H9 (cell line): ENCODE measurements around the gene IKZF1. TPM values are rescaled to one million over a fixed set of nuclear protein-coding genes. Genes with fewer than 3 reads are reported as not detected.

Experiments used
- DNase-seq: peaks from one replicate; pipeline ENCODE4 v3.0.0-alpha.2; 2017
- H2AFZ ChIP-seq: one replicate; pipeline ENCODE4 v1.6.1; 2013; ENCODE audit warnings: mild to moderate bottlenecking, low read length, control low read depth, moderate library complexity
- H2AK5ac ChIP-seq: 2 replicates; pipeline ENCODE4 v1.6.1; 2013; ENCODE audit warnings: low read length, control low read depth, mixed read lengths; ENCODE audit not compliant: insufficient read length
- H2BK120ac ChIP-seq: one replicate; pipeline ENCODE4 v1.6.1; 2013; ENCODE audit warnings: low read depth, mild to moderate bottlenecking, low read length, control low read depth, inconsistent platforms; ENCODE audit not compliant: poor library complexity, severe bottlenecking
- H2BK12ac ChIP-seq: 2 replicates; pipeline ENCODE4 v1.6.1; 2013; ENCODE audit warnings: low read length, control low read depth, mixed read lengths, low read depth; ENCODE audit not compliant: insufficient read length
- H2BK15ac ChIP-seq: 2 replicates; pipeline ENCODE4 v1.6.1; 2013; ENCODE audit warnings: low read depth, low read length, control low read depth
- H2BK20ac ChIP-seq: one replicate; pipeline ENCODE4 v1.6.1; 2013; ENCODE audit warnings: low read depth, mild to moderate bottlenecking, low read length, control low read depth, inconsistent platforms; ENCODE audit not compliant: poor library complexity, severe bottlenecking
- H2BK5ac ChIP-seq: 2 replicates; pipeline ENCODE4 v1.6.1; 2013; ENCODE audit warnings: low read length, control low read depth, mixed read lengths; ENCODE audit not compliant: insufficient read length
- H3K14ac ChIP-seq: 2 replicates; pipeline ENCODE4 v1.6.1; 2013; ENCODE audit warnings: low read length, control low read depth; ENCODE audit not compliant: insufficient read depth
- H3K18ac ChIP-seq: 2 replicates; pipeline ENCODE4 v1.6.1; 2013; ENCODE audit warnings: low read depth, mild to moderate bottlenecking, mixed read lengths, low read length, control low read depth; ENCODE audit not compliant: insufficient read length
- H3K23ac ChIP-seq: 2 replicates; pipeline ENCODE4 v1.6.1; 2013; ENCODE audit warnings: low read length, control low read depth, mixed read lengths, low read depth; ENCODE audit not compliant: insufficient read length
- H3K23me2 ChIP-seq: 2 replicates; pipeline ENCODE4 v1.6.1; 2013; ENCODE audit warnings: low read depth, mild to moderate bottlenecking, mixed read lengths, low read length, control low read depth; ENCODE audit not compliant: insufficient read length, poor library complexity, severe bottlenecking
- H3K27ac ChIP-seq: 2 replicates; pipeline ENCODE4 v1.5.1; 2013; ENCODE audit warnings: low read length, control low read depth, mixed read lengths, low read depth; ENCODE audit not compliant: insufficient read length
- H3K27me3 ChIP-seq: 2 replicates; pipeline ENCODE4 v1.6.1; 2013; ENCODE audit warnings: low read length, control low read depth, inconsistent platforms; ENCODE audit not compliant: insufficient read depth
- H3K4ac ChIP-seq: 2 replicates; pipeline ENCODE4 v1.6.1; 2013; ENCODE audit warnings: low read depth, mild to moderate bottlenecking, control low read depth, inconsistent platforms, low read length, moderate library complexity
- H3K4me1 ChIP-seq: 2 replicates; pipeline ENCODE4 v1.6.1; 2013; ENCODE audit warnings: low read length, control low read depth, inconsistent platforms; ENCODE audit not compliant: insufficient read depth
- H3K4me2 ChIP-seq: 2 replicates; pipeline ENCODE4 v1.6.1; 2013; ENCODE audit warnings: low read length, control low read depth, mixed read lengths; ENCODE audit not compliant: insufficient read length, insufficient read depth
- H3K56ac ChIP-seq: 2 replicates; pipeline ENCODE4 v1.6.1; 2013; ENCODE audit warnings: low read depth, mild to moderate bottlenecking, mixed read lengths, low read length, control low read depth; ENCODE audit not compliant: insufficient read length
- H3K79me1 ChIP-seq: 2 replicates; pipeline ENCODE4 v1.6.1; 2013; ENCODE audit warnings: low read depth, mild to moderate bottlenecking, moderate library complexity, low read length, control low read depth, inconsistent platforms; ENCODE audit not compliant: insufficient read depth, poor library complexity, severe bottlenecking
- H3K79me2 ChIP-seq: 2 replicates; pipeline ENCODE4 v1.6.1; 2013; ENCODE audit warnings: low read length, control low read depth, inconsistent platforms; ENCODE audit not compliant: insufficient read depth
- H3K9ac ChIP-seq: 2 replicates; pipeline ENCODE4 v1.6.1; 2013; ENCODE audit warnings: low read length, control low read depth, mixed read lengths; ENCODE audit not compliant: insufficient read length; ENCODE audit errors: extremely low read depth
- H3K9me3 ChIP-seq: one replicate; pipeline ENCODE4 v1.6.1; 2013; ENCODE audit warnings: low read depth, low read length, inconsistent platforms; ENCODE audit not compliant: control insufficient read depth
- H3T11ph ChIP-seq: one replicate; pipeline ENCODE4 v1.6.1; 2013; ENCODE audit warnings: mild to moderate bottlenecking, low read length, control low read depth, inconsistent platforms
- H4K20me1 ChIP-seq: one replicate; pipeline ENCODE4 v1.6.1; 2013; ENCODE audit not compliant: control insufficient read depth, insufficient read length, insufficient read depth
- H4K5ac ChIP-seq: 2 replicates; pipeline ENCODE4 v1.6.1; 2013; ENCODE audit warnings: low read depth, mild to moderate bottlenecking, mixed read lengths, low read length, control low read depth; ENCODE audit not compliant: insufficient read length
- H4K8ac ChIP-seq: replicated peaks from 2 replicates; pipeline ENCODE4 v1.6.1; 2013; ENCODE audit warnings: low read length, control low read depth, mixed read lengths, low read depth; ENCODE audit not compliant: insufficient read length
- H4K91ac ChIP-seq: 2 replicates; pipeline ENCODE4 v1.6.1; 2013; ENCODE audit warnings: low read depth, mild to moderate bottlenecking, moderate library complexity, mixed read lengths, low read length, control low read depth; ENCODE audit not compliant: insufficient read length
- H3K27ac Mint-ChIP-seq, 3 experiments: 2 replicates in 2 of 3; 3 replicates in 1 of 3; pipeline ENCODE4 v1.8.0; 2020 to 2021; ENCODE audit warnings: mixed read lengths in 3 of 3, mild to moderate bottlenecking in 1 of 3, moderate library complexity in 1 of 3
- H3K27me3 Mint-ChIP-seq: 2 replicates; pipeline ENCODE4 v1.8.0; 2021; ENCODE audit warnings: low read depth, mild to moderate bottlenecking, moderate library complexity, mixed read lengths
- H3K36me3 Mint-ChIP-seq, 3 experiments: 2 replicates in 2 of 3; 3 replicates in 1 of 3; pipeline ENCODE4 v1.8.0; 2020 to 2021; ENCODE audit warnings: low read depth in 3 of 3, mixed read lengths in 3 of 3; ENCODE audit not compliant: insufficient read depth in 1 of 3
- H3K4me1 Mint-ChIP-seq, 2 experiments: 2 replicates each; pipeline ENCODE4 v1.8.0; 2020; ENCODE audit warnings: mixed read lengths in 2 of 2
- H3K4me3 Mint-ChIP-seq, 2 experiments: 2 replicates in 1 of 2; 3 replicates in 1 of 2; pipeline ENCODE4 v1.8.0; 2020 to 2021; ENCODE audit warnings: mild to moderate bottlenecking in 2 of 2, mixed read lengths in 2 of 2, moderate library complexity in 1 of 2
- H3K9me3 Mint-ChIP-seq, 2 experiments: 2 replicates in 1 of 2; 3 replicates in 1 of 2; pipeline ENCODE4 v1.8.0; 2020; ENCODE audit warnings: mild to moderate bottlenecking in 2 of 2, mixed read lengths in 2 of 2, moderate library complexity in 1 of 2
- WGBS: extraction: QIAGEN DNeasy Blood & Tissue Kit; methylation state at CpG from one replicate; pipeline ENCODE4 v1.1.7; 2013; ENCODE audit warnings: missing lambda C conversion rate, low lambda C conversion rate, mixed read lengths; ENCODE audit not compliant: insufficient read length; ENCODE audit errors: extremely low coverage; 5-methylcytosine and 5-hydroxymethylcytosine counted together
- total RNA-seq: library from RNA; stranded (reverse); gene quantifications from 2 replicates; pipeline ENCODE4 v1.2.1, GENCODE V29; 2021
- TF ChIP-seq, protein P1 (sequence below): fragments of 200-600 bp; sonication (generic); conservative IDR thresholded peaks from 3 replicates; pipeline ENCODE4 v1.8.0; 2021; ENCODE audit warnings: antibody characterized with exemption, mild to moderate bottlenecking

Gene IKZF1
- total RNA-seq, 1 experiment from 2014 or later: 0.98 TPM

GRCh38 chr7:50411332-50411731, 106.8 kb downstream of the IKZF1 start:
- Histone ChIP-seq H4K91ac (no peak overlapping the region), H4K5ac (no peak overlapping the region), H3K14ac (no peak overlapping the region), H3K27me3 (no peaks in the 10 kb centered on the region), H3K18ac (no peak overlapping the region), H4K8ac (no peak overlapping the region), H3K56ac (no peak overlapping the region), H2AFZ (no peak overlapping the region), H3K9ac (no peak overlapping the region), H4K20me1 (no peaks in the 10 kb centered on the region), H2AK5ac (no peak overlapping the region), H2BK20ac (no peak overlapping the region), H3K9me3 (no peaks in the 10 kb centered on the region), H3K4me1 (no peaks in the 10 kb centered on the region), H3K79me1 (no peaks in the 10 kb centered on the region), H3K23me2 (no peaks in the 10 kb centered on the region), H3K23ac (no peak overlapping the region), H3K79me2 (no peaks in the 10 kb centered on the region), H2BK12ac (no peak overlapping the region), H3K27ac (no peak overlapping the region), H3K4me2 (no peak overlapping the region), H3T11ph (no peak overlapping the region), H3K4ac (no peak overlapping the region), H2BK15ac (no peak overlapping the region), H2BK120ac (no peak overlapping the region), H2BK5ac (no peak overlapping the region)
- DNase-seq: no peak
- WGBS: no CpG with 5 or more reads among the region's 6 CpGs
- Mint-ChIP-seq H3K4me1 (no peaks in the 10 kb centered on the region), H3K4me3 (no peak overlapping the region), H3K36me3 (no peaks in the 10 kb centered on the region), H3K27ac (no peak overlapping the region), H3K27me3 (peaks cover 3% of the 10 kb centered on the region; the same call in 1 of the 2 replicates), H3K9me3 (no peaks in the 10 kb centered on the region)
- TF ChIP-seq, protein P1, sequence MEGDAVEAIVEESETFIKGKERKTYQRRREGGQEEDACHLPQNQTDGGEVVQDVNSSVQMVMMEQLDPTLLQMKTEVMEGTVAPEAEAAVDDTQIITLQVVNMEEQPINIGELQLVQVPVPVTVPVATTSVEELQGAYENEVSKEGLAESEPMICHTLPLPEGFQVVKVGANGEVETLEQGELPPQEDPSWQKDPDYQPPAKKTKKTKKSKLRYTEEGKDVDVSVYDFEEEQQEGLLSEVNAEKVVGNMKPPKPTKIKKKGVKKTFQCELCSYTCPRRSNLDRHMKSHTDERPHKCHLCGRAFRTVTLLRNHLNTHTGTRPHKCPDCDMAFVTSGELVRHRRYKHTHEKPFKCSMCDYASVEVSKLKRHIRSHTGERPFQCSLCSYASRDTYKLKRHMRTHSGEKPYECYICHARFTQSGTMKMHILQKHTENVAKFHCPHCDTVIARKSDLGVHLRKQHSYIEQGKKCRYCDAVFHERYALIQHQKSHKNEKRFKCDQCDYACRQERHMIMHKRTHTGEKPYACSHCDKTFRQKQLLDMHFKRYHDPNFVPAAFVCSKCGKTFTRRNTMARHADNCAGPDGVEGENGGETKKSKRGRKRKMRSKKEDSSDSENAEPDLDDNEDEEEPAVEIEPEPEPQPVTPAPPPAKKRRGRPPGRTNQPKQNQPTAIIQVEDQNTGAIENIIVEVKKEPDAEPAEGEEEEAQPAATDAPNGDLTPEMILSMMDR: no peak
